Fibroblast of villous mesenchyme (primary cell): ENCODE results near the gene LRCOL1. TPM values are rescaled to one million over a fixed set of nuclear protein-coding genes. Genes with fewer than 3 reads are reported as not detected.

Experiments
- DNase-seq: peaks from one replicate; pipeline ENCODE4 v3.0.0-alpha.2; 2010; ENCODE audit warnings: low read depth
- H3K4me3 ChIP-seq: 2 replicates; pipeline ENCODE4 v1.5.1; 2011; ENCODE audit warnings: low read depth, mild to moderate bottlenecking, low read length
- CTCF ChIP-seq: IDR thresholded peaks from 2 replicates; pipeline ENCODE4 v1.5.1; 2012; ENCODE audit warnings: low read depth, mild to moderate bottlenecking, low read length; ENCODE audit not compliant: insufficient read depth
- total RNA-seq: library from RNA; depleted of rRNA; stranded (reverse); fragments of >200 nt; gene quantifications from 2 replicates; pipeline ENCODE4 v1.2.3, GENCODE V29; 2012

The LRCOL1 gene
- total RNA-seq, 1 donor: not detected

- no peak for DNase-seq
- no peak for TF ChIP-seq CTCF
- H3K4me3 ChIP-seq: no peak overlapping the region
These were observed 11.5 kb upstream of the LRCOL1 start for GRCh38 chr12:132621657-132622435.

- DNase-seq: no peak
- TF ChIP-seq CTCF: no peak
These were observed 10.7 kb upstream of the LRCOL1 start for GRCh38 chr12:132620899-132621656.

GRCh38 chr12:132620113-132620898, 9.9 kb upstream of the LRCOL1 start:
- DNase-seq: no peak
- no peak for TF ChIP-seq CTCF
- H3K4me3 ChIP-seq: no peak overlapping the region

More at GRCh38 chr12:132620899-132621656, 10.7 kb upstream of the LRCOL1 start:
- H3K4me3 ChIP-seq: no peak overlapping the region

- no peak for DNase-seq
- H3K4me3 ChIP-seq: no peak overlapping the region
- no peak for TF ChIP-seq CTCF
These were observed 9.2 kb upstream of the LRCOL1 start for GRCh38 chr12:132619386-132620112.

GRCh38 chr12:132619071-132619385, 8.6 kb upstream of the LRCOL1 start:
- no peak for TF ChIP-seq CTCF
- no peak for DNase-seq

GRCh38 chr12:132618683-132619043, 8.3 kb upstream of the LRCOL1 start, which contains the start of gene P2RX2:
TSS of gene P2RX2 (plus strand) at chr12:132618776. CDS start at chr12:132618817, 41 bp downstream.
- H3K4me3 ChIP-seq: no peak within 1 kb of the TSS
- TF ChIP-seq CTCF: no peak
- DNase-seq: no peak

More at GRCh38 chr12:132619071-132619385, 8.6 kb upstream of the LRCOL1 start:
- H3K4me3 ChIP-seq: no peak overlapping the region
